Effector memory CD4-positive, alpha-beta T cell (primary cell): ENCODE data around the gene PCSK5.

Experiments used
- DNase-seq, 3 donors: peaks; one replicate each; pipeline ENCODE4 v3.0.0-alpha.2; 2020
- H3K27ac ChIP-seq: 2 replicates; pipeline ENCODE4 v1.7.0; 2013; ENCODE audit warnings: mild to moderate bottlenecking, low read length, moderate library complexity; ENCODE audit not compliant: insufficient read depth, poor library complexity, severe bottlenecking
- H3K27me3 ChIP-seq: replicated peaks from 2 replicates; pipeline ENCODE4 v1.7.0; 2013; ENCODE audit warnings: mild to moderate bottlenecking, low read length; ENCODE audit not compliant: insufficient read depth, control insufficient read depth, poor library complexity, severe bottlenecking
- H3K36me3 ChIP-seq: 2 replicates; pipeline ENCODE4 v1.7.0; 2013; ENCODE audit warnings: mild to moderate bottlenecking, low read length, moderate library complexity; ENCODE audit not compliant: control insufficient read depth, insufficient read depth
- H3K4me1 ChIP-seq: 2 replicates; pipeline ENCODE4 v1.7.0; 2013; ENCODE audit warnings: low read length, mild to moderate bottlenecking; ENCODE audit not compliant: control insufficient read depth, insufficient read depth, poor library complexity, severe bottlenecking
- H3K4me3 ChIP-seq: 2 replicates; pipeline ENCODE4 v1.7.0; 2013; ENCODE audit warnings: low read length, low read depth, mild to moderate bottlenecking; ENCODE audit not compliant: insufficient read depth, poor library complexity, severe bottlenecking
- H3K9me3 ChIP-seq: 2 replicates; pipeline ENCODE4 v1.7.0; 2013; ENCODE audit warnings: mild to moderate bottlenecking, low read length, moderate library complexity; ENCODE audit not compliant: control insufficient read depth

The PCSK5 gene

GRCh38 chr9:75974016-75974766 lies 83.7 kb downstream of the PCSK5 start:
- DNase-seq = no peak
- Histone ChIP-seq H3K9me3 (no peaks in the 10 kb centered on the region), H3K27ac (no peak overlapping the region)

GRCh38 chr9:75975071-75975470 lies 84.6 kb downstream of the PCSK5 start:
- Histone ChIP-seq H3K27me3 (no peaks in the 10 kb centered on the region), H3K4me1 (no peaks in the 10 kb centered on the region), H3K4me3 (no peak overlapping the region), H3K27ac (no peak overlapping the region), H3K36me3 (no peaks in the 10 kb centered on the region), H3K9me3 (no peaks in the 10 kb centered on the region)
- DNase-seq = no peak

More at GRCh38 chr9:75974016-75974766, 83.7 kb downstream of the PCSK5 start:
- Histone ChIP-seq H3K4me1 (no peaks in the 10 kb centered on the region), H3K4me3 (no peak overlapping the region), H3K36me3 (no peaks in the 10 kb centered on the region), H3K27me3 (no peaks in the 10 kb centered on the region)

- Histone ChIP-seq H3K36me3 (no peaks in the 10 kb centered on the region), H3K4me3 (no peak overlapping the region), H3K9me3 (no peaks in the 10 kb centered on the region), H3K27me3 (no peaks in the 10 kb centered on the region), H3K4me1 (no peaks in the 10 kb centered on the region), H3K27ac (no peak overlapping the region)
- no peak for DNase-seq
Observed at GRCh38 chr9:75976549-75976948, 86.1 kb downstream of the PCSK5 start.

- no peak overlapping the region for H3K4me3 ChIP-seq
- H3K36me3 ChIP-seq = no peaks in the 10 kb centered on the region
- H3K4me1 ChIP-seq = no peaks in the 10 kb centered on the region
- H3K27ac ChIP-seq = no peak overlapping the region
- DNase-seq = no peak
- no peaks in the 10 kb centered on the region for H3K9me3 ChIP-seq
- H3K27me3 ChIP-seq = no peaks in the 10 kb centered on the region
Observed at GRCh38 chr9:75979362-75979761, 88.9 kb downstream of the PCSK5 start.

GRCh38 chr9:75983319-75984045 lies 93.0 kb downstream of the PCSK5 start:
- H3K27ac ChIP-seq = no peak overlapping the region
- no peaks in the 10 kb centered on the region for H3K27me3 ChIP-seq
- no peak for DNase-seq
- H3K9me3 ChIP-seq = no peaks in the 10 kb centered on the region
- no peaks in the 10 kb centered on the region for H3K4me1 ChIP-seq
- H3K4me3 ChIP-seq = no peak overlapping the region
- no peaks in the 10 kb centered on the region for H3K36me3 ChIP-seq

GRCh38 chr9:75985515-75985914 lies 95.0 kb downstream of the PCSK5 start:
- Histone ChIP-seq H3K27ac (no peak overlapping the region), H3K27me3 (no peaks in the 10 kb centered on the region), H3K9me3 (no peaks in the 10 kb centered on the region), H3K36me3 (no peaks in the 10 kb centered on the region), H3K4me1 (no peaks in the 10 kb centered on the region), H3K4me3 (no peak overlapping the region)
- DNase-seq = no peak

- Histone ChIP-seq H3K36me3 (no peaks in the 10 kb centered on the region), H3K27ac (no peak overlapping the region), H3K9me3 (no peaks in the 10 kb centered on the region), H3K27me3 (no peaks in the 10 kb centered on the region), H3K4me1 (no peaks in the 10 kb centered on the region), H3K4me3 (no peak overlapping the region)
- no peak for DNase-seq
Observed at GRCh38 chr9:75988663-75989062, 98.2 kb downstream of the PCSK5 start.

GRCh38 chr9:75990156-75990555 lies 99.7 kb downstream of the PCSK5 start:
- no peaks in the 10 kb centered on the region for H3K9me3 ChIP-seq
- H3K27ac ChIP-seq = no peak overlapping the region
- H3K4me3 ChIP-seq = no peak overlapping the region
- no peaks in the 10 kb centered on the region for H3K27me3 ChIP-seq
- H3K36me3 ChIP-seq = no peaks in the 10 kb centered on the region
- DNase-seq = no peak
- no peaks in the 10 kb centered on the region for H3K4me1 ChIP-seq

- H3K9me3 ChIP-seq = no peaks in the 10 kb centered on the region
- no peak overlapping the region for H3K4me3 ChIP-seq
- H3K27ac ChIP-seq = no peak overlapping the region
- H3K4me1 ChIP-seq = no peaks in the 10 kb centered on the region
- H3K27me3 ChIP-seq = no peaks in the 10 kb centered on the region
- no peak for DNase-seq
- H3K36me3 ChIP-seq = no peaks in the 10 kb centered on the region
Observed at GRCh38 chr9:75990576-75991304, 100.3 kb downstream of the PCSK5 start.
